H9 (cell line): Measurements from ENCODE around the gene ROBO2. TPM values are rescaled to one million over a fixed set of nuclear protein-coding genes. Genes with fewer than 3 reads are reported as not detected.

Source experiments
- DNase-seq: peaks from one replicate; pipeline ENCODE4 v3.0.0-alpha.2; 2017
- H2AFZ ChIP-seq: one replicate; pipeline ENCODE4 v1.6.1; 2013; ENCODE audit warnings: mild to moderate bottlenecking, low read length, control low read depth, moderate library complexity
- H2AK5ac ChIP-seq: 2 replicates; pipeline ENCODE4 v1.6.1; 2013; ENCODE audit warnings: low read length, control low read depth, mixed read lengths; ENCODE audit not compliant: insufficient read length
- H2BK120ac ChIP-seq: one replicate; pipeline ENCODE4 v1.6.1; 2013; ENCODE audit warnings: low read depth, mild to moderate bottlenecking, low read length, control low read depth, inconsistent platforms; ENCODE audit not compliant: poor library complexity, severe bottlenecking
- H2BK12ac ChIP-seq: 2 replicates; pipeline ENCODE4 v1.6.1; 2013; ENCODE audit warnings: low read length, control low read depth, mixed read lengths, low read depth; ENCODE audit not compliant: insufficient read length
- H2BK15ac ChIP-seq: 2 replicates; pipeline ENCODE4 v1.6.1; 2013; ENCODE audit warnings: low read depth, low read length, control low read depth
- H2BK20ac ChIP-seq: one replicate; pipeline ENCODE4 v1.6.1; 2013; ENCODE audit warnings: low read depth, mild to moderate bottlenecking, low read length, control low read depth, inconsistent platforms; ENCODE audit not compliant: poor library complexity, severe bottlenecking
- H2BK5ac ChIP-seq: 2 replicates; pipeline ENCODE4 v1.6.1; 2013; ENCODE audit warnings: low read length, control low read depth, mixed read lengths; ENCODE audit not compliant: insufficient read length
- H3K14ac ChIP-seq: 2 replicates; pipeline ENCODE4 v1.6.1; 2013; ENCODE audit warnings: low read length, control low read depth; ENCODE audit not compliant: insufficient read depth
- H3K18ac ChIP-seq: 2 replicates; pipeline ENCODE4 v1.6.1; 2013; ENCODE audit warnings: low read depth, mild to moderate bottlenecking, mixed read lengths, low read length, control low read depth; ENCODE audit not compliant: insufficient read length
- H3K23ac ChIP-seq: 2 replicates; pipeline ENCODE4 v1.6.1; 2013; ENCODE audit warnings: low read length, control low read depth, mixed read lengths, low read depth; ENCODE audit not compliant: insufficient read length
- H3K23me2 ChIP-seq: 2 replicates; pipeline ENCODE4 v1.6.1; 2013; ENCODE audit warnings: low read depth, mild to moderate bottlenecking, mixed read lengths, low read length, control low read depth; ENCODE audit not compliant: insufficient read length, poor library complexity, severe bottlenecking
- H3K27ac ChIP-seq: 2 replicates; pipeline ENCODE4 v1.5.1; 2013; ENCODE audit warnings: low read length, control low read depth, mixed read lengths, low read depth; ENCODE audit not compliant: insufficient read length
- H3K27me3 ChIP-seq: 2 replicates; pipeline ENCODE4 v1.6.1; 2013; ENCODE audit warnings: low read length, control low read depth, inconsistent platforms; ENCODE audit not compliant: insufficient read depth
- H3K4ac ChIP-seq: 2 replicates; pipeline ENCODE4 v1.6.1; 2013; ENCODE audit warnings: low read depth, mild to moderate bottlenecking, control low read depth, inconsistent platforms, low read length, moderate library complexity
- H3K4me1 ChIP-seq: 2 replicates; pipeline ENCODE4 v1.6.1; 2013; ENCODE audit warnings: low read length, control low read depth, inconsistent platforms; ENCODE audit not compliant: insufficient read depth
- H3K4me2 ChIP-seq: 2 replicates; pipeline ENCODE4 v1.6.1; 2013; ENCODE audit warnings: low read length, control low read depth, mixed read lengths; ENCODE audit not compliant: insufficient read length, insufficient read depth
- H3K56ac ChIP-seq: 2 replicates; pipeline ENCODE4 v1.6.1; 2013; ENCODE audit warnings: low read depth, mild to moderate bottlenecking, mixed read lengths, low read length, control low read depth; ENCODE audit not compliant: insufficient read length
- H3K79me1 ChIP-seq: 2 replicates; pipeline ENCODE4 v1.6.1; 2013; ENCODE audit warnings: low read depth, mild to moderate bottlenecking, moderate library complexity, low read length, control low read depth, inconsistent platforms; ENCODE audit not compliant: insufficient read depth, poor library complexity, severe bottlenecking
- H3K79me2 ChIP-seq: 2 replicates; pipeline ENCODE4 v1.6.1; 2013; ENCODE audit warnings: low read length, control low read depth, inconsistent platforms; ENCODE audit not compliant: insufficient read depth
- H3K9ac ChIP-seq: 2 replicates; pipeline ENCODE4 v1.6.1; 2013; ENCODE audit warnings: low read length, control low read depth, mixed read lengths; ENCODE audit not compliant: insufficient read length; ENCODE audit errors: extremely low read depth
- H3K9me3 ChIP-seq: one replicate; pipeline ENCODE4 v1.6.1; 2013; ENCODE audit warnings: low read depth, low read length, inconsistent platforms; ENCODE audit not compliant: control insufficient read depth
- H3T11ph ChIP-seq: one replicate; pipeline ENCODE4 v1.6.1; 2013; ENCODE audit warnings: mild to moderate bottlenecking, low read length, control low read depth, inconsistent platforms
- H4K20me1 ChIP-seq: one replicate; pipeline ENCODE4 v1.6.1; 2013; ENCODE audit not compliant: control insufficient read depth, insufficient read length, insufficient read depth
- H4K5ac ChIP-seq: 2 replicates; pipeline ENCODE4 v1.6.1; 2013; ENCODE audit warnings: low read depth, mild to moderate bottlenecking, mixed read lengths, low read length, control low read depth; ENCODE audit not compliant: insufficient read length
- H4K8ac ChIP-seq: replicated peaks from 2 replicates; pipeline ENCODE4 v1.6.1; 2013; ENCODE audit warnings: low read length, control low read depth, mixed read lengths, low read depth; ENCODE audit not compliant: insufficient read length
- H4K91ac ChIP-seq: 2 replicates; pipeline ENCODE4 v1.6.1; 2013; ENCODE audit warnings: low read depth, mild to moderate bottlenecking, moderate library complexity, mixed read lengths, low read length, control low read depth; ENCODE audit not compliant: insufficient read length
- H3K27ac Mint-ChIP-seq, 3 experiments: 2 replicates in 2 of 3; 3 replicates in 1 of 3; pipeline ENCODE4 v1.8.0; 2020 to 2021; ENCODE audit warnings: mixed read lengths in 3 of 3, mild to moderate bottlenecking in 1 of 3, moderate library complexity in 1 of 3
- H3K27me3 Mint-ChIP-seq: 2 replicates; pipeline ENCODE4 v1.8.0; 2021; ENCODE audit warnings: low read depth, mild to moderate bottlenecking, moderate library complexity, mixed read lengths
- H3K36me3 Mint-ChIP-seq, 3 experiments: 2 replicates in 2 of 3; 3 replicates in 1 of 3; pipeline ENCODE4 v1.8.0; 2020 to 2021; ENCODE audit warnings: low read depth in 3 of 3, mixed read lengths in 3 of 3; ENCODE audit not compliant: insufficient read depth in 1 of 3
- H3K4me1 Mint-ChIP-seq, 2 experiments: 2 replicates each; pipeline ENCODE4 v1.8.0; 2020; ENCODE audit warnings: mixed read lengths in 2 of 2
- H3K4me3 Mint-ChIP-seq, 2 experiments: 2 replicates in 1 of 2; 3 replicates in 1 of 2; pipeline ENCODE4 v1.8.0; 2020 to 2021; ENCODE audit warnings: mild to moderate bottlenecking in 2 of 2, mixed read lengths in 2 of 2, moderate library complexity in 1 of 2
- H3K9me3 Mint-ChIP-seq, 2 experiments: 2 replicates in 1 of 2; 3 replicates in 1 of 2; pipeline ENCODE4 v1.8.0; 2020; ENCODE audit warnings: mild to moderate bottlenecking in 2 of 2, mixed read lengths in 2 of 2, moderate library complexity in 1 of 2
- CTCF ChIP-seq: fragments of 200-600 bp; sonication (generic); conservative IDR thresholded peaks from 3 replicates; pipeline ENCODE4 v1.8.0; 2021; ENCODE audit warnings: antibody characterized with exemption, mild to moderate bottlenecking
- WGBS: extraction: QIAGEN DNeasy Blood & Tissue Kit; methylation state at CpG from one replicate; pipeline ENCODE4 v1.1.7; 2013; ENCODE audit warnings: missing lambda C conversion rate, low lambda C conversion rate, mixed read lengths; ENCODE audit not compliant: insufficient read length; ENCODE audit errors: extremely low coverage; 5-methylcytosine and 5-hydroxymethylcytosine counted together
- total RNA-seq: library from RNA; stranded (reverse); gene quantifications from 2 replicates; pipeline ENCODE4 v1.2.1, GENCODE V29; 2021

Gene ROBO2
- total RNA-seq, 1 experiment from 2014 or later: 2.3 TPM

- H3K18ac ChIP-seq: no peak overlapping the region
- no peak overlapping the region for H2BK15ac ChIP-seq
- no peak overlapping the region for H2AK5ac ChIP-seq
- no peak overlapping the region for H3K4me2 ChIP-seq
- no peak overlapping the region for H3K4ac ChIP-seq
- H3K79me2 ChIP-seq: no peaks in the 10 kb centered on the region
- no peak overlapping the region for H4K5ac ChIP-seq
- no peaks in the 10 kb centered on the region for H3K79me1 ChIP-seq
- no peak overlapping the region for H4K91ac ChIP-seq
- no peak for TF ChIP-seq CTCF
- H2BK120ac ChIP-seq: no peak overlapping the region
- no peaks in the 10 kb centered on the region for H4K20me1 ChIP-seq
- no CpG with 5 or more reads among the region's 1 CpG for WGBS
- no peak overlapping the region for H3K23ac ChIP-seq
- peaks cover 11 to 12% of the 10 kb centered on the region in 2 experiments for H3K4me1 Mint-ChIP-seq
- H3K27ac Mint-ChIP-seq: no peak overlapping the region
- no peak overlapping the region for H3K27ac ChIP-seq
- no peak overlapping the region for H3K14ac ChIP-seq
- H3K27me3 Mint-ChIP-seq: no peaks in the 10 kb centered on the region
- no peaks in the 10 kb centered on the region for H3K23me2 ChIP-seq
- H2BK20ac ChIP-seq: no peak overlapping the region
- no peak overlapping the region for H2BK5ac ChIP-seq
- H3T11ph ChIP-seq: no peak overlapping the region
- no peak overlapping the region for H3K9ac ChIP-seq
- no peaks in the 10 kb centered on the region for H3K4me1 ChIP-seq
- no peaks in the 10 kb centered on the region for H3K27me3 ChIP-seq
- DNase-seq: no peak
- no peak overlapping the region for H2BK12ac ChIP-seq
- no peak overlapping the region for H3K4me3 Mint-ChIP-seq
- H3K9me3 ChIP-seq: no peaks in the 10 kb centered on the region
- 0 out of 7 replicates have a peak, but pooled peaks cover 0 to 2% (median 0%) of the 10 kb centered on the region in 3 experiments for H3K36me3 Mint-ChIP-seq
- no peak overlapping the region for H2AFZ ChIP-seq
- H4K8ac ChIP-seq: no peak overlapping the region
- no peaks in the 10 kb centered on the region for H3K9me3 Mint-ChIP-seq
- H3K56ac ChIP-seq: no peak overlapping the region
These were observed 341.5 kb downstream of the ROBO2 start for GRCh38 chr3:77381431-77381830.
